Raji (cell line): Measurements from ENCODE around the gene CDO1.

Experiments
- POLR2A ChIP-seq: IDR thresholded peaks from 2 replicates; pipeline ENCODE4 v1.6.1; 2011; ENCODE audit warnings: low read depth, low read length, control low read depth; ENCODE audit not compliant: insufficient read depth

Gene CDO1

GRCh38 chr5:115841382-115842088 is 25.1 kb upstream of the CDO1 start, which contains the start of the genes AP3S1 and ATG12:
AP3S1 (plus strand) TSS chr5:115841935; CDS start chr5:115842038, 103 bp downstream.
ATG12 (minus strand) TSS chr5:115841565; CDS start chr5:115841552, 13 bp downstream.
- peak; percentile 89 for TF ChIP-seq POLR2A

GRCh38 chr5:115840873-115841272 is 24.4 kb upstream of the CDO1 start:
- no peak for TF ChIP-seq POLR2A

- no peak for TF ChIP-seq POLR2A
These were observed 22.5 kb upstream of the CDO1 start for GRCh38 chr5:115838885-115839518.

GRCh38 chr5:115835481-115835880 is 19.0 kb upstream of the CDO1 start:
- no peak for TF ChIP-seq POLR2A

- TF ChIP-seq POLR2A, result no peak
These were observed 14.8 kb upstream of the CDO1 start for GRCh38 chr5:115831163-115831768.

GRCh38 chr5:115829913-115830312 is 13.5 kb upstream of the CDO1 start:
- no peak for TF ChIP-seq POLR2A

- no peak for TF ChIP-seq POLR2A
These were observed 9.5 kb upstream of the CDO1 start for GRCh38 chr5:115825948-115826347.

- TF ChIP-seq POLR2A, result no peak
These were observed 4.4 kb upstream of the CDO1 start for GRCh38 chr5:115820846-115821245.

- TF ChIP-seq POLR2A, result no peak
These were observed 2.4 kb upstream of the CDO1 start for GRCh38 chr5:115818821-115819220.

GRCh38 chr5:115817386-115817785 is 927 bp upstream of the CDO1 start:
- no peak for TF ChIP-seq POLR2A

- no peak for TF ChIP-seq POLR2A
These were observed 700 bp downstream of the CDO1 start for GRCh38 chr5:115815693-115816225.

GRCh38 chr5:115815006-115815692 is 1.3 kb downstream of the CDO1 start:
- no peak for TF ChIP-seq POLR2A

- TF ChIP-seq POLR2A, result no peak
These were observed 2.7 kb downstream of the CDO1 start for GRCh38 chr5:115813719-115814118.

GRCh38 chr5:115812372-115812771 is 4.1 kb downstream of the CDO1 start:
- no peak for TF ChIP-seq POLR2A

- TF ChIP-seq POLR2A, result no peak
These were observed 5.1 kb downstream of the CDO1 start for GRCh38 chr5:115811406-115811805.
